Suprapubic skin (tissue), 4 donors: ENCODE measurements around the gene DUOXA1.
"Not testable (repeated sequence)": the region's sequence is repeated elsewhere in the genome, so short reads cannot be mapped to it uniquely, and the experiment has no call there.

Experiments
- EP300 ChIP-seq: sonication (generic); formaldehyde crosslinking; IDR thresholded peaks from one replicate; pipeline ENCODE4 v1.6.1; 2017; ENCODE audit warnings: antibody characterized with exemption
- POLR2A ChIP-seq, 2 donors: fragments of 450-650 bp; IDR thresholded peaks; one replicate each; pipeline ENCODE4 v1.6.1; 2017; ENCODE audit warnings: antibody characterized with exemption in 2 of 2, mild to moderate bottlenecking in 2 of 2, moderate library complexity in 2 of 2
- POLR2AphosphoS5 ChIP-seq, 3 donors: sonication (generic); formaldehyde crosslinking; IDR thresholded peaks; one replicate each; pipeline ENCODE4 v1.6.1; 2017; ENCODE audit warnings: antibody characterized with exemption in 3 of 3
- TF ChIP-seq, protein P1 (sequence below), 2 donors: fragments of 200-600 bp in 1 of 2; fragments of 450-650 bp in 1 of 2; sonication (generic) in 1 of 2; IDR thresholded peaks; one replicate each; pipeline ENCODE4 v1.5.1; 2016 to 2019; ENCODE audit warnings: antibody characterized with exemption in 2 of 2, mild to moderate bottlenecking in 1 of 2, moderate library complexity in 1 of 2

DNA sequence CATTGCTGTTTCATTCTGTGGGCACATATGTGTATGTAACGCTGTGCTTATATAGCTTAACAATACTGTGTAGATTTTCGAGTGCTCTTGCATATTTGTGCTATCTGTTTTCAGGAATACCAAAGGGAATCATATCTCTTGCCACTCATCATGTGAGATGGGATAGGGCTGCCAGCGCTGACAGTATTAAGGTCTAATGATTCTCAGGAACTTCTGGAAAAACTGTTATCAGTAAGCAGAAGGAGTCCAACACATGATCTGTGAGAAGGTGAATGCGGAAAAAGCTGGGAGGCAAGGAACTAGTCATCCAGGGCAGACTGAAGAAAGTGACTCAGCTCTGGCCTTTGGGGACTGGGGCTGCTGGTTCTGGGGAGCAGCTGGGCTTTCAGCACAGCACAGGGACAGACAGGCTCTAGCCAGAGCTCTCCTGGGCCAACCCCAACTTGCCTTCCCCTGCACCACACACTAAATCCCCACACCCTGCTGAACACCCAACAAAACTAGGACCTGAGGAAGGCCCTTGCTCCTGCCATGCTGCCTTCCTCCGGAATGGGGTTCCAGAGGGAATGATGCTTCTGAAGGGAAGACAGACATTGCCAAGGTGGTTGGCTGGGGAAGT, 49.9 kb downstream of the DUOXA1 start:
- TF ChIP-seq POLR2A (IDR thresholded peaks at IDR 0.05); EP300; POLR2AphosphoS5 (IDR thresholded peaks at IDR 0.05): not testable (repeated sequence)
- TF ChIP-seq, protein P1, sequence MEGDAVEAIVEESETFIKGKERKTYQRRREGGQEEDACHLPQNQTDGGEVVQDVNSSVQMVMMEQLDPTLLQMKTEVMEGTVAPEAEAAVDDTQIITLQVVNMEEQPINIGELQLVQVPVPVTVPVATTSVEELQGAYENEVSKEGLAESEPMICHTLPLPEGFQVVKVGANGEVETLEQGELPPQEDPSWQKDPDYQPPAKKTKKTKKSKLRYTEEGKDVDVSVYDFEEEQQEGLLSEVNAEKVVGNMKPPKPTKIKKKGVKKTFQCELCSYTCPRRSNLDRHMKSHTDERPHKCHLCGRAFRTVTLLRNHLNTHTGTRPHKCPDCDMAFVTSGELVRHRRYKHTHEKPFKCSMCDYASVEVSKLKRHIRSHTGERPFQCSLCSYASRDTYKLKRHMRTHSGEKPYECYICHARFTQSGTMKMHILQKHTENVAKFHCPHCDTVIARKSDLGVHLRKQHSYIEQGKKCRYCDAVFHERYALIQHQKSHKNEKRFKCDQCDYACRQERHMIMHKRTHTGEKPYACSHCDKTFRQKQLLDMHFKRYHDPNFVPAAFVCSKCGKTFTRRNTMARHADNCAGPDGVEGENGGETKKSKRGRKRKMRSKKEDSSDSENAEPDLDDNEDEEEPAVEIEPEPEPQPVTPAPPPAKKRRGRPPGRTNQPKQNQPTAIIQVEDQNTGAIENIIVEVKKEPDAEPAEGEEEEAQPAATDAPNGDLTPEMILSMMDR (IDR thresholded peaks at IDR 0.05) = not testable (repeated sequence)
